ENCODE results near the gene C9orf40.

DNA sequence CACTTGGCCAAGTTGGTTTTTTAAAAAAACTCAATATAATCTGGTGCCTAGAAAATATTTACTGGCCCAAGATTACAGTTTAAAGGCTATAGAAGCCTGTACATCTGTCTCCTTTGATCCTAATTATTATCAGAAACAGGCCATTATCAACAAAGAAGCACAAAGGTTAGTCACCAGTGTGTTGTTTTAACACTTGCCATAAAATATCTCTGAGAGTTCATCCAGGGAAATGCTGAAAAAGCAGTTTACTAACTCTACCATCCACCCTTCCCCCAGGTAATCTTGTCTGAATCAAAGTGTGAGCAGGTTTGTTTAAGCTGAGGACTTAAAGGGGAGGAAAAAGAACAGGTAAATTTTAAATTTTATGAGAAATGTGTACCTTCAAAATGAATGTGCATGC lies 51.7 kb downstream of the C9orf40 start:
- TF ChIP-seq, protein P1, sequence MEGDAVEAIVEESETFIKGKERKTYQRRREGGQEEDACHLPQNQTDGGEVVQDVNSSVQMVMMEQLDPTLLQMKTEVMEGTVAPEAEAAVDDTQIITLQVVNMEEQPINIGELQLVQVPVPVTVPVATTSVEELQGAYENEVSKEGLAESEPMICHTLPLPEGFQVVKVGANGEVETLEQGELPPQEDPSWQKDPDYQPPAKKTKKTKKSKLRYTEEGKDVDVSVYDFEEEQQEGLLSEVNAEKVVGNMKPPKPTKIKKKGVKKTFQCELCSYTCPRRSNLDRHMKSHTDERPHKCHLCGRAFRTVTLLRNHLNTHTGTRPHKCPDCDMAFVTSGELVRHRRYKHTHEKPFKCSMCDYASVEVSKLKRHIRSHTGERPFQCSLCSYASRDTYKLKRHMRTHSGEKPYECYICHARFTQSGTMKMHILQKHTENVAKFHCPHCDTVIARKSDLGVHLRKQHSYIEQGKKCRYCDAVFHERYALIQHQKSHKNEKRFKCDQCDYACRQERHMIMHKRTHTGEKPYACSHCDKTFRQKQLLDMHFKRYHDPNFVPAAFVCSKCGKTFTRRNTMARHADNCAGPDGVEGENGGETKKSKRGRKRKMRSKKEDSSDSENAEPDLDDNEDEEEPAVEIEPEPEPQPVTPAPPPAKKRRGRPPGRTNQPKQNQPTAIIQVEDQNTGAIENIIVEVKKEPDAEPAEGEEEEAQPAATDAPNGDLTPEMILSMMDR (IDR thresholded peaks at IDR 0.05) = no peak
- no peak for TF ChIP-seq POLR2A (IDR thresholded peaks at IDR 0.05)
